GM19099 (cell line): Measurements from ENCODE around the gene ARHGEF10L.

Source experiments
- POLR2A ChIP-seq: IDR thresholded peaks from 3 replicates; pipeline ENCODE4 v1.6.1; 2011; ENCODE audit warnings: low read depth; ENCODE audit not compliant: insufficient read length; ENCODE audit errors: extremely low read depth

Gene ARHGEF10L

GRCh38 chr1:17654519-17654918, 115.0 kb downstream of the ARHGEF10L start:
- TF ChIP-seq POLR2A: no peak

GRCh38 chr1:17655169-17655568, 115.7 kb downstream of the ARHGEF10L start:
- TF ChIP-seq POLR2A: no peak

- no peak for TF ChIP-seq POLR2A
Observed at GRCh38 chr1:17655922-17656321, 116.4 kb downstream of the ARHGEF10L start.

- no peak for TF ChIP-seq POLR2A
Observed at GRCh38 chr1:17657436-17657835, 117.9 kb downstream of the ARHGEF10L start.

- no peak for TF ChIP-seq POLR2A
Observed at GRCh38 chr1:17658837-17659236, 119.3 kb downstream of the ARHGEF10L start.

- no peak for TF ChIP-seq POLR2A
Observed at GRCh38 chr1:17661546-17662157, 122.2 kb downstream of the ARHGEF10L start.

GRCh38 chr1:17662296-17662695, 122.8 kb downstream of the ARHGEF10L start:
- no peak for TF ChIP-seq POLR2A

- no peak for TF ChIP-seq POLR2A
Observed at GRCh38 chr1:17662786-17663185, 123.3 kb downstream of the ARHGEF10L start.

- no peak for TF ChIP-seq POLR2A
Observed at GRCh38 chr1:17663646-17664045, 124.1 kb downstream of the ARHGEF10L start.

GRCh38 chr1:17664322-17664721, 124.8 kb downstream of the ARHGEF10L start:
- no peak for TF ChIP-seq POLR2A

GRCh38 chr1:17665054-17665453, 125.6 kb downstream of the ARHGEF10L start:
- TF ChIP-seq POLR2A: no peak

GRCh38 chr1:17665950-17666720, 126.6 kb downstream of the ARHGEF10L start:
- TF ChIP-seq POLR2A: no peak

- TF ChIP-seq POLR2A: no peak
Observed at GRCh38 chr1:17667641-17668040, 128.1 kb downstream of the ARHGEF10L start.

GRCh38 chr1:17668195-17668594, 128.7 kb downstream of the ARHGEF10L start:
- TF ChIP-seq POLR2A: no peak

GRCh38 chr1:17668624-17669175, 129.2 kb downstream of the ARHGEF10L start:
- TF ChIP-seq POLR2A: no peak

GRCh38 chr1:17669305-17669704, 129.8 kb downstream of the ARHGEF10L start:
- no peak for TF ChIP-seq POLR2A

- TF ChIP-seq POLR2A: no peak
Observed at GRCh38 chr1:17669866-17670451, 130.5 kb downstream of the ARHGEF10L start.
